ENCODE results near the gene G6PD. TPM values are rescaled to one million over a fixed set of nuclear protein-coding genes. Genes with fewer than 3 reads are reported as not detected.
A peak's percentile ranks its signal among the peaks of the same experiment; 100 is the strongest.

The G6PD gene
- total RNA-seq, 1 donor from 2014 or later, result 20.0 TPM

DNA sequence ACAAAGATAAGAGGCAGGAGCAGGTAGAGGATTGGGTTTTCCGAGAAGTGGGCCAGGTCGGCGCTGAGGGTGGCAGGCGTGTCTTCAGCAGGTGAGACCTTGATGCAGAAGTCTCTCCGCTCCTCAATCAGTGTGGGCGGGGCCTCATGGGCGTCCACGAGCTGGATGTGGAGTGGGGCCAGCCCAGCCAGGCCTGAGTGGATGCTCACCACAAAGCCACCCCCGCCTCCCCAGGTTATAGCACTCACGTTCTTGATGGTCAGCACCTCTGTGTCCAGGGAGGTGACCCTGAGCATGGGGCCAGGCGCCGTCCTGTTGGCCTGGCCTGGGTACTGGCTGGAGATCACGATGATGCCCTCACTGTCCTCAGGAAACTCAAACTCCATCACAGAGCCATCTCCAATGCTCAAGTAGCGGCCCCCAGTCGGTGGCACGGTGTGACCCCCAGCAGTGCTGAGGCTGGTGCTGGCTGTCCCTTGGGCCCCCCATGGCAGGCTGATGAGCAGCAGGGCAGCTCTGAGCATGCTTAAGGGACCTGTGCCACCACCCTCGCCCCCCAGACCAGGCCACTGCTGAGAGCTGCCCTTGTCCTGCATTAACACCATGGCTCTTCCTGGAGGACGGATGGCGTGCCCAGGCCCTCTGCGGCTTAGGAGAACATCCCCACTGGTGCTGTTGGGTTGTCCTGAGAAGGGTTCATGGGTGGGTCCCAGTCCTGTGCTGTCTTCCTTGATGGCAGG lies 58.1 kb downstream of the G6PD start:
- no peak for DNase-seq (ENCODE audit: low read depth)
- Histone ChIP-seq H3K27me3 (ENCODE audit: control insufficient read depth, insufficient read depth, low read length) (no peaks in the 10 kb centered on the region), H3K36me3 (ENCODE audit: control insufficient read depth, insufficient read depth, low read length) (peaks cover 8% of the 10 kb centered on the region), H3K4me3 (ENCODE audit: low read depth, low read length) (no peak overlapping the region)
- FAIRE-seq, result no peak
- TF ChIP-seq CTCF (IDR thresholded peaks at IDR 0.05; ENCODE audit: insufficient read depth, low read length, severe bottlenecking), result no peak

GRCh38 chrX:154487518-154488290 lies 58.9 kb downstream of the G6PD start:
- Histone ChIP-seq H3K4me3 (ENCODE audit: low read depth, low read length) (no peak overlapping the region), H3K27me3 (ENCODE audit: control insufficient read depth, insufficient read depth, low read length) (no peaks in the 10 kb centered on the region), H3K36me3 (ENCODE audit: control insufficient read depth, insufficient read depth, low read length) (peaks cover 8% of the 10 kb centered on the region)
- DNase-seq (ENCODE audit: low read depth), result no peak
- TF ChIP-seq CTCF (IDR thresholded peaks at IDR 0.05; ENCODE audit: insufficient read depth, low read length, severe bottlenecking), result no peak
- FAIRE-seq, result no peak

DNA sequence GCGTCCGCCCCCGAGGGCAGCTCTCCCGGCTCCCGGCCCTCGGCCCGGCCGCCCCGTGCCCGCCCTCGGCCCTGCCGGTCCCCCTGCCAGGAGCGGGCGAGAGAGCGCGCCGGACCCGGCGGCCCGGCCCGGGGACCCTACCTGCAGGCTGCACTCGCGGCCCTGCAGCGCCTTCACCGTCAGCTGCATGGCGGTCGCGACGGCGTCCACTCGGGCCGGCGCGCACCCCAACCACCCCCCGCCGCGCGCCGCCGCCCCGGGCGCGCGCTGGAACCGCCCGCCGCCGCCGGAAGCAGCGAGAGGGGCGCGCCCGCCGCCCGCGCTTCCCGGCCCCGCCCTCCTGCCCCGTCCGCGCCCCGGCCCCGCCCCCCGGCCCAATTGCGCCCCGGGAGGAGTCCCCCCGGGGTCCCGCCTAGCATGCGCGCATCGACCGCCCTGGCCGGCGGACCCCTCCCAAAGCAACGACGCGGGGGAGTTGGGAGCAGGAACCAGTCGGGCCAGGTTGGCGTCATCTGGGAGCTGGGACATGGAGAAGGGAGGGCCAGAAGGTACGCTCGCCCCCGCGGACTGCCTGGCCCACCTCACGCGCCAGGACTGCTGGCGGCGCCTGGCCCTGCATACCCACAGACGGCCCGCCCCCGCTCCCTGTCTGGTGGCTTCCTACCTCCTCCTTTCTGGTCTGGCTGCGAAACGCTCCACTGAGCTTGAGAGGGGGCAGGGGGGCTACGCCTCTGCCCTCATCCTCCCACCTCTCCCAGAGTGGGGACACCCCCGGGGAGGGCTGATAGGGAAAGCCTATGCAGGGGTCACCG lies 60.0 kb downstream of the G6PD start, which contains the start of gene UBL4A:
Gene UBL4A, minus strand, starts transcription at position 220 of the 812 bp plus-strand sequence. Its CDS starts 31 bp downstream, at position 189.
- Histone ChIP-seq H3K36me3 (ENCODE audit: control insufficient read depth, insufficient read depth, low read length) (peaks cover 8% of the 10 kb centered on the region), H3K27me3 (ENCODE audit: control insufficient read depth, insufficient read depth, low read length) (no peaks in the 10 kb centered on the region), H3K4me3 (ENCODE audit: low read depth, low read length) (peak within 1 kb of the TSS; percentile 54)
- TF ChIP-seq CTCF (IDR thresholded peaks at IDR 0.05; ENCODE audit: insufficient read depth, low read length, severe bottlenecking), result no peak
- FAIRE-seq (no peak), DNase-seq (ENCODE audit: low read depth) (peak; percentile 51)

- DNase-seq (ENCODE audit: low read depth), result no peak
- Histone ChIP-seq H3K36me3 (ENCODE audit: control insufficient read depth, insufficient read depth, low read length) (peaks cover 8% of the 10 kb centered on the region), H3K4me3 (ENCODE audit: low read depth, low read length) (peak overlapping the region; percentile 54), H3K27me3 (ENCODE audit: control insufficient read depth, insufficient read depth, low read length) (no peaks in the 10 kb centered on the region)
- TF ChIP-seq CTCF (IDR thresholded peaks at IDR 0.05; ENCODE audit: insufficient read depth, low read length, severe bottlenecking), result no peak
- no peak for FAIRE-seq
Measured at GRCh38 chrX:154486052-154486395, 60.6 kb downstream of the G6PD start.

GRCh38 chrX:154485150-154486051 lies 61.2 kb downstream of the G6PD start:
- no peak for FAIRE-seq
- H3K4me3 ChIP-seq (ENCODE audit: low read depth, low read length), result peak overlapping the region; percentile 54

More at GRCh38 chrX:154485150-154486051, 61.2 kb downstream of the G6PD start:
- H3K27me3 ChIP-seq (ENCODE audit: control insufficient read depth, insufficient read depth, low read length), result no peaks in the 10 kb centered on the region
- H3K36me3 ChIP-seq (ENCODE audit: control insufficient read depth, insufficient read depth, low read length), result peaks cover 8% of the 10 kb centered on the region
- no peak for DNase-seq (ENCODE audit: low read depth)
- no peak for TF ChIP-seq CTCF (IDR thresholded peaks at IDR 0.05; ENCODE audit: insufficient read depth, low read length, severe bottlenecking)
